Stimulated activated naive CD8-positive, alpha-beta T cell treated with anti-CD3 and anti-CD28 coated beads, Interleukin-15, Interleukin-2, amounts not matched to agents 100 U/mL and 50 U/mL, for 24 hours (primary cell): Measurements from ENCODE around the gene TCOF1.
A peak's percentile ranks its signal among the peaks of the same experiment; 100 is the strongest.
"Not testable (repeated sequence)": the region's sequence is repeated elsewhere in the genome, so short reads cannot be mapped to it uniquely, and the experiment has no call there.

Experiments
- ATAC-seq: fragments of 150-1000 bp; cut with Tn5 transposase; one replicate; pipeline ENCODE4 v1.10.0; 2021
- DNase-seq: peaks from one replicate; pipeline ENCODE4 v3.0.0; 2021

Gene TCOF1

GRCh38 chr5:150406103-150406722 lies 48.7 kb downstream of the TCOF1 start:
- no peak for ATAC-seq
- no peak for DNase-seq

GRCh38 chr5:150406723-150407095 lies 49.2 kb downstream of the TCOF1 start:
- DNase-seq (no peak), ATAC-seq (no peak)

- ATAC-seq = no peak
Observed at GRCh38 chr5:150407096-150407720, 49.7 kb downstream of the TCOF1 start.

GRCh38 chr5:150408231-150408943 lies 50.9 kb downstream of the TCOF1 start:
- ATAC-seq (no peak), DNase-seq (no peak)

More at GRCh38 chr5:150407096-150407720, 49.7 kb downstream of the TCOF1 start:
- no peak for DNase-seq

- DNase-seq (peak; percentile 55), ATAC-seq (peak; percentile 33)
Observed at GRCh38 chr5:150409638-150410523, 52.4 kb downstream of the TCOF1 start.

- ATAC-seq (peak; percentile 11), DNase-seq (peak; percentile 40)
Observed at GRCh38 chr5:150410524-150411244, 53.2 kb downstream of the TCOF1 start.

GRCh38 chr5:150411245-150411979 lies 53.9 kb downstream of the TCOF1 start:
- ATAC-seq (no peak), DNase-seq (peak; percentile 72)

GRCh38 chr5:150412319-150413175 lies 55.0 kb downstream of the TCOF1 start, which contains the start of gene CD74:
Gene CD74 (minus strand): TSS chr5:150412910. CDS start chr5:150412749, 161 bp downstream.
- ATAC-seq = peak; percentile 90
- DNase-seq = peak; percentile 92

GRCh38 chr5:150413176-150413901 lies 55.8 kb downstream of the TCOF1 start:
- no peak for DNase-seq
- ATAC-seq = no peak

- not testable (repeated sequence) for DNase-seq
Observed at GRCh38 chr5:150413902-150414790, 56.6 kb downstream of the TCOF1 start.

GRCh38 chr5:150419630-150420270 lies 62.3 kb downstream of the TCOF1 start:
- DNase-seq (no peak), ATAC-seq (no peak)

More at GRCh38 chr5:150413902-150414790, 56.6 kb downstream of the TCOF1 start:
- ATAC-seq = not testable (repeated sequence)

- ATAC-seq (peak; percentile 19), DNase-seq (no peak)
Observed at GRCh38 chr5:150422075-150422474, 64.6 kb downstream of the TCOF1 start.

- ATAC-seq (no peak), DNase-seq (no peak)
Observed at GRCh38 chr5:150422758-150423157, 65.3 kb downstream of the TCOF1 start.

- not testable (repeated sequence) for ATAC-seq, DNase-seq
Observed at GRCh38 chr5:150426165-150426564, 68.7 kb downstream of the TCOF1 start.

- DNase-seq (no peak), ATAC-seq (no peak)
Observed at GRCh38 chr5:150428106-150428876, 70.8 kb downstream of the TCOF1 start.

- DNase-seq (no peak), ATAC-seq (no peak)
Observed at GRCh38 chr5:150428978-150429377, 71.5 kb downstream of the TCOF1 start.
